ENCODE data around the gene HTT. TPM values are rescaled to one million over a fixed set of nuclear protein-coding genes. Genes with fewer than 3 reads are reported as not detected.
A peak's percentile ranks its signal among the peaks of the same experiment; 100 is the strongest.

HTT gene
- total and polyA plus RNA-seq, 2 of the 13 experiments (the other 11 are each of a cell fraction or from before 2014, with no cell fraction given) = 17.5 to 19.5 TPM

- TF ChIP-seq GPBP1L1 (CRISPR knock-in tag; IDR thresholded peaks at IDR 0.05) (no peak), ZMYM4 (CRISPR knock-in tag; IDR thresholded peaks at IDR 0.05) (peak; percentile 46; the same call in 1 of the 2 replicates), SIN3B (IDR thresholded peaks at IDR 0.05; ENCODE audit: low read length) (no peak), ATM (IDR thresholded peaks at IDR 0.05; ENCODE audit: borderline replicate concordance) (no peak), ZBTB14 (CRISPR knock-in tag; IDR thresholded peaks at IDR 0.05) (no peak), NFE2 (CRISPR knock-in tag; IDR thresholded peaks at IDR 0.05) (no peak), USF2 (IDR thresholded peaks at IDR 0.05; ENCODE audit: low read depth, low read length) (no peak), USF2 (CRISPR knock-in tag; IDR thresholded peaks at IDR 0.05; ENCODE audit: borderline replicate concordance) (no peak), ZNF280D (CRISPR knock-in tag; IDR thresholded peaks at IDR 0.05) (no peak), NFAT5 (CRISPR knock-in tag; IDR thresholded peaks at IDR 0.05) (no peak), ZNF777 (CRISPR knock-in tag; IDR thresholded peaks at IDR 0.05) (no peak), IKZF4 (CRISPR knock-in tag; IDR thresholded peaks at IDR 0.05; ENCODE audit: borderline replicate concordance, low read depth, not compliant biosample characterization) (no peak), ATAD3A (CRISPR knock-in tag; IDR thresholded peaks at IDR 0.05) (no peak), NCOR1 (IDR thresholded peaks at IDR 0.05; ENCODE audit: borderline replicate concordance, low read length) (0 out of 2 replicates have a peak, but pooled peaks have one; percentile 52), ZNF569 (CRISPR knock-in tag; IDR thresholded peaks at IDR 0.05; ENCODE audit: borderline replicate concordance) (no peak), RAD21 (CRISPR knock-in tag; IDR thresholded peaks at IDR 0.05) (no peak), FOXK1 (CRISPR knock-in tag; IDR thresholded peaks at IDR 0.05; ENCODE audit: borderline replicate concordance, low read depth) (peak; percentile 44; the same call in 1 of the 2 replicates)
Observed at GRCh38 chr4:3179126-3179706, 104.7 kb downstream of the HTT start (continued).

All from HepG2 (cell line).